AG09319 (cell line): Measurements from ENCODE around the gene MAPK1.
"Not testable (repeated sequence)": the region's sequence is repeated elsewhere in the genome, so short reads cannot be mapped to it uniquely, and the experiment has no call there.

Experiments
- DNase-seq: peaks from one replicate; pipeline ENCODE4 v3.0.0-alpha.2; 2010; ENCODE audit warnings: low read depth; ENCODE audit errors: extremely low read depth
- CTCF ChIP-seq: IDR thresholded peaks from 2 replicates; pipeline ENCODE4 v1.5.1; 2011; ENCODE audit warnings: low read depth, mild to moderate bottlenecking, inconsistent platforms, low read length, moderate library complexity

The MAPK1 gene

GRCh38 chr22:21718499-21718898 lies 148.9 kb downstream of the MAPK1 start:
- TF ChIP-seq CTCF, result no peak

DNA sequence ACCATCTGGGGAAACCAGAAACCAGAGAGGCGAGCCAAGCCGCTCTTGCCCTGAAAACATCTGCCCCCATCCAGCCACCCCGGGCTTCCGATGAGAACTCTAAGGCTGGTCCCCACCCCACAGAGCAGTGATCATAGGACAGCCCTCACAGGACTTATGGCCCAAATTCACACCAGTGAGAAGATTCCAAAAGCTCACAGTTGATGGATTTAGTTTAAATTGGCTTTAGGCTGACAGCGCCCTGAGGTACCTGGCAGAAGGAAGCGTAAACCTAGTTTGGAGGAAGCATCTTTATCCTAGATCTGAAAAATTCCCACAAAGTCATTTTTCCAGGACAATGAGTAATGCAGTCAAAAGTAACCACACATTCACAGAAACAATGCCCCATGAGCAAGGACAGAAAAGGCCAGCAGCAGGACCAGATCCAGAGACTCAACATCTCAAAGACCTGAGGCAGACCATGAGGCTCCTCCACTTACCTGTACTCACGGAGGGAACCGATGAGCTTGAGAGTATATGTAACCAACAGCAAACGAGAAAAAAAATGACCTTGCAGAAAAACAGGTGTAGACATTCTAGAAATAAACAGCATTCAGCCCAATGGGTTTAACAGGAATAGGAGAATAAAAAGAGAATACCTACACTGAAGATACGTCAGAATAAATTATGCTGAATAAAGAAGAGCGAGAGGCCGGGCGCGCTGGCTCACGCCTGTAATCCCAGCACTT lies 150.9 kb downstream of the MAPK1 start:
- not testable (repeated sequence) for DNase-seq

More at GRCh38 chr22:21718499-21718898, 148.9 kb downstream of the MAPK1 start:
- no peak for DNase-seq

- DNase-seq, result no peak
- no peak for TF ChIP-seq CTCF
Observed at GRCh38 chr22:21714786-21715185, 152.7 kb downstream of the MAPK1 start.

- DNase-seq, result no peak
- no peak for TF ChIP-seq CTCF
Observed at GRCh38 chr22:21714059-21714770, 153.2 kb downstream of the MAPK1 start.

DNA sequence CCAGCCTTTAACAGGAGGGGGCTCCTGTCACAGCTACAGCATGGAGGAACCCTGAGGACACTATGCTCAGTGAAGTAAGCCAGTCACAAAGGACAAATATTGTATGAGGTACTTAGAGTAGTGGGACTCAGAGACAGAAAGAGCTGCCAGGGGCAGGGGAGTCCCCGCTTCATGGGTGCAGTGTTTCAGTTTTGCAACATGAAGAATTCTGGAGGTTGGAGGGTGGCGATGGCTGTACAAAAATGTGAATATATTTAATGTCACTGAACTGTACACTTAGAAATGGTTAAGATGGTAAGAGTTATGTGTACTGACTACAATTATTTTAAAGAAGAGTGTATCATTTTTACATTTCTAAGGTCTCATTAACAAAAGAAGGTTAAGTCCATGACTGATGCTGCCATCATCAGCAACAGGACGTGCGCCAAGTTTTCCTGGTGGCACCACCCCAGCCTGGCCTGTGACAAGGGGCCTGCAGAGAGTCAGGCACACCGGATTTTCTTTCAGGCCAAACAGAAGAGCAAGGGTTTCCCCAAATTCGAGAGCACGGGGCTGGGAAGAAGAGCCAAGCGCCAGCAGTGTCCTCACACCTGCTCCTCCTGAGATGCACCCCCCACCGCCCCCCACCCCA lies 153.9 kb downstream of the MAPK1 start:
- DNase-seq, result no peak

DNA sequence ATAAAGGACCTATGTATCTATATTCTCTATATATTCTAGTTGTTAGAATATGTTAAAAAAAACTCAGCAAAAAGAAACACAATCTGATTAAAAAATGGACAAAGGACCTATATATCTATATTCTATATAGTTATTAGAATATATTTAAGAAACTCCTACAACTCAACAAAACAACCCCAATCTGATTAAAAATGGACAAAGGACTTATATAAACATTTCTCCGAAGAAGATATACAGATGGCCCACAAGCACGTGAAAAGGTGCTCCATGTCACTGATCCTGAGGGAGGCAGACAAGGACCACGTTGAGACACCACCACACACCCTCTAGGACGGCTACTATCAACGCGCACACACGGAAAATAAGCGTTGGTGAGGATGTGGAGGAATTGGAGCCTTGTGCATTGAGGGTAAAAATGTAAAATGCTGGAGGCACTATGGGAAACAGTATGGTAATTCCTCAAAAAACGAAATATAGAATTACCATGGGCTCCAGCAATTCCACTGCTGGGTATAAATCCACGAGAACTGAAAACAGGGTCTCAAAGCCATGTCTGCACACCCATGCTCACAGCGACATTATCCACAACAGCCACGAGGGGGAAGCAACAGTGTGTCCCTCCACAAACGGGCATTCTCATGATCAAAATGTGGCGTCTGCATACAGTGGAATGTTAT lies 154.6 kb downstream of the MAPK1 start:
- DNase-seq, result peak; percentile 37

More for the DNA sequence above, 153.9 kb downstream of the MAPK1 start:
- TF ChIP-seq CTCF, result no peak

More for the DNA sequence above, 154.6 kb downstream of the MAPK1 start:
- TF ChIP-seq CTCF, result peak; percentile 79
